ENCODE measurements around the gene RUFY3. TPM values are rescaled to one million over a fixed set of nuclear protein-coding genes. Genes with fewer than 3 reads are reported as not detected.
A peak's percentile ranks its signal among the peaks of the same experiment; 100 is the strongest.

Gene RUFY3
- total and polyA plus RNA-seq, 3 donors from 2014 or later: 84.7 to 247 (median 220) TPM

DNA sequence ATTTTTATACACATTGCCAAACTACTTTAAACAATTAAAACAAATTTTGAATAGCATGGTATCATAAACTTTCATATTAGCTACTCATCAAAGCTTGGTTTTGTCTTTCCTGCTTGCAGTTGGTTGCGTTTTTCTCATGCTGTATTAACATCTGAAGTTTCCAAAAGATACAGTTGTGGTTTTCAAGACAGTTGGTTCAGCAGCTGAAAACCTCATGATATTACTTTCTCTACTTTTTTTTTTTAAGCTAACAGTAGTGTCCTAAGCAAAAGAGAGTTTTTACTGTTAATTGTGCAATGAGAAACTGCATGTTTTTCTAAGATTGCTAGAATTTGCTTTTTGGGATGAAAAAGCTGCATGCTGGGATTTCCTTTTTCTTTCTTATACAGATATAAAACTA lies 15.2 kb downstream of the RUFY3 start:
- no peaks in the 10 kb centered on the region for H3K27me3 ChIP-seq
- no peak for DNase-seq
- TF ChIP-seq POLR2A (IDR thresholded peaks at IDR 0.05) (no peak), CTCF (IDR thresholded peaks at IDR 0.05) (no peak)
- no peak overlapping the region for H3K4me3 ChIP-seq
- WGBS, 2 donors: 48 to 67% methylated on average over 1 of the region's 1 CpG
- H3K27ac ChIP-seq: no peak overlapping the region
- H3K9me3 ChIP-seq: no peaks in the 10 kb centered on the region
- no peaks in the 10 kb centered on the region for H3K36me3 ChIP-seq (ENCODE audit: low read depth, missing control alignments)
- peaks cover 17% of the 10 kb centered on the region for H3K4me1 ChIP-seq
- intact Hi-C loops (cut with DNase I; ENCODE audit: low total_unique reads): no loop called here

DNA sequence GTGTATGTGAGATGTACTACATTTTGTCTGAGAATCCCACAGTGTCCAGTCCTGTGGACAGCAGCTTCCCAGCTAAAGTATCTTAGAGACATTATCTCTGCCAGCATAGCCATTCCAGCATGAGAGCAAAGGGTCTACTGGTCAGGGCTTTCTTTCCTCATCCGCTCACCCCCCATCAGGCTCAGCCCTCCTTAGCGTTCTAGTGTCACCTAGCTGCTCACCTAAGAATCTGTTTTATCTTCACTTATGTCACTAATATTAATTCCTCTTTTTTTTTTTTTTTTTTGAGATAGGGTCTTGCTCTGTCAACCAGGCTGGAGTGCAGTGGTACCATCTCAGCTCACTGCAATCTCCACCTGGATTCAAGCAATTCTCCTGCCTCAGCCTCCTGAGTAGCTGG lies 15.6 kb downstream of the RUFY3 start:
- H3K9me3 ChIP-seq: no peaks in the 10 kb centered on the region
- H3K4me1 ChIP-seq: peaks cover 17% of the 10 kb centered on the region
- 73 to 86% methylated on average over 2 of the region's 2 CpGs for WGBS, 2 donors
- intact Hi-C loops (cut with DNase I; ENCODE audit: low total_unique reads): no loop called here
- no peaks in the 10 kb centered on the region for H3K36me3 ChIP-seq (ENCODE audit: low read depth, missing control alignments)
- no peak overlapping the region for H3K27ac ChIP-seq
- no peaks in the 10 kb centered on the region for H3K27me3 ChIP-seq
- no peak for TF ChIP-seq POLR2A (IDR thresholded peaks at IDR 0.05)
- TF ChIP-seq CTCF (IDR thresholded peaks at IDR 0.05): no peak
- H3K4me3 ChIP-seq: no peak overlapping the region
- DNase-seq: no peak

DNA sequence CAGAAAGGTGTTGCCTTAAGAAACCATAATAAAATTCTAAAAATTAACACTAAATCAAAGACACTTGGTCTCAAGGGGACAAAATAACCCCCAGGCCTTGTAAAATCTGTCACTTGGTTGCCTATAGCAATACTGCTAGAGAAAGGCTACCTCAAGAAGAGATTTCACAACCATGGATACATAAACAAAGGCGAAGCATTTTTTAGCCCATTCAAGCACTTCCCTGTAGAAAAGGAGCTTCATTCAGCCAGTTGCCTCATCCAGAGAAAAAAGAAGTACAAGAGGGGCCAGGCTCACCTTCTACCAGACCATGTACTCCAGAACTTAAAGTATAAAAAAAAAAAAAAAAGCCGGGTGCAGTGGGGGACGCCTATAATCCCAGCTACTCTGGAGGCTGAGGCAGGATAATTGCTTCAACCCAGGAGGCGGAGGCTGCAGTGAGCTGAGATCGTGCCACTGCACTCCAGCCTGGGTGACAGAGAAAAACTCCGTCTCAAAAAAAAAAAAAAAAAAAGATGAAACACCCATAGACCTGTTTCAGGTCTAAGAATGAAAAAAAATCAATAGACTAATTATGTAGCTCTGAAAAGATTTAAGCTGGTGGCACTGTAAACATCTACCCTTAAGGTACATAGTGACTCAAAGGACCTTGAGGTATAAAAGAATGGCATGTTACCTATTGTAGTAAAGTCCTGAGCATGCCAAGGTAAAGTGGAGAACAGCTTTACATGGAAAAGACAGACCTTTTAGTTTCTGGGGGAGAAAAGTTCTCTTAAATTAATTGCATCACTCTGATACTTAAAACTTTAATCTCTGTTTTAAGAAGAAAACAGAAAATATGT lies 18.0 kb downstream of the RUFY3 start:
- Histone ChIP-seq H3K4me1 (peaks cover 11% of the 10 kb centered on the region), H3K27ac (peak overlapping the region in 1 of 2 donors; percentile 46), H3K27me3 (no peaks in the 10 kb centered on the region), H3K4me3 (no peak overlapping the region), H3K9me3 (no peaks in the 10 kb centered on the region), H3K36me3 (ENCODE audit: low read depth, missing control alignments) (no peaks in the 10 kb centered on the region)
- DNase-seq: no peak
- 73 to 91% methylated on average over 6 of the region's 6 CpGs for WGBS, 2 donors
- TF ChIP-seq CTCF (IDR thresholded peaks at IDR 0.05): no peak
- no peak for TF ChIP-seq POLR2A (IDR thresholded peaks at IDR 0.05)
- intact Hi-C loops (cut with DNase I; ENCODE audit: low total_unique reads): no loop called here

DNA sequence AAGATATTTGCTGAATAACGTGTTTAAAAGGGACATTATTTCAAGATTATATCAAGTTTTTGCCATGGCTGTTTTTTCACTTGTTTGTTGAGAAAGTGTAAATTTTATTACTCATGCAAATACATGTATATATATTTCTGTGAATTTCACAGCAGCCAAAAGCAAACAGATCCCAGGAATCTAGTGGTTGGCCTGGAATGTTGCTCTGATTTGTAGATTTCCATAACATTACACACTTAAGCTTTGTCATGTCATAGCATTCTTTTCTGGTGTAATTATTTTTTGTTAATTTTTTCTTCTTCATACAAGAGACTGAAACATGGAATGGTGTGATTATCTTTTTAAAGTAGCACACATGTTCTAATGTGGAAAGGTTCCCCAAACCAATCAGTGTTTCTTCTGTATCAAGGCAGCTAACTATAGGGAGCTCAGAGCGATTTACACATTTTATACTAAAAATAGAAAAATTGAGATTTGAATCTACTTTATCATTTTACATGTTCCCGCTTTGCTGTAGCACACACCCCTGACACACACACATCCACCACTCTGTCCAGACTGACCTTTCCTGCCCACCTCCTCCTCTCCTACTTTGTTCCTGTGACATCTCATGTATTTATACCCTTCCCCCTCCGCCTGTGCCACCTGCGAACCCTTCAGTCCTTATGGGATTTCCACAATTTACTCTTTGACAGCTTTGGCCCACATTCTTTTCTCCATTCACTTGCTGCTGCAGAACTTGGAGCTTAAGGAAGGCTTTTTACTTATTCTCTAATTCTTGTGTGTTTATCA lies 20.3 kb downstream of the RUFY3 start:
- TF ChIP-seq CTCF (IDR thresholded peaks at IDR 0.05) (no peak), POLR2A (IDR thresholded peaks at IDR 0.05) (no peak)
- no peaks in the 10 kb centered on the region for H3K36me3 ChIP-seq (ENCODE audit: low read depth, missing control alignments)
- no peak for DNase-seq
- 61 to 65% methylated on average over 5 of the region's 5 CpGs for WGBS, 2 donors
- H3K4me3 ChIP-seq: no peak overlapping the region
- no peaks in the 10 kb centered on the region for H3K9me3 ChIP-seq
- peaks cover 13% of the 10 kb centered on the region for H3K4me1 ChIP-seq
- no peaks in the 10 kb centered on the region for H3K27me3 ChIP-seq
- intact Hi-C loops (cut with DNase I; ENCODE audit: low total_unique reads): no loop called here
- peak overlapping the region; percentile 4 to 25 for H3K27ac ChIP-seq

All from testis (tissue), 3 donors.